ENCODE data around the gene BMERB1.
"Not testable (repeated sequence)": the region's sequence is repeated elsewhere in the genome, so short reads cannot be mapped to it uniquely, and the experiment has no call there.

BMERB1 gene

DNA sequence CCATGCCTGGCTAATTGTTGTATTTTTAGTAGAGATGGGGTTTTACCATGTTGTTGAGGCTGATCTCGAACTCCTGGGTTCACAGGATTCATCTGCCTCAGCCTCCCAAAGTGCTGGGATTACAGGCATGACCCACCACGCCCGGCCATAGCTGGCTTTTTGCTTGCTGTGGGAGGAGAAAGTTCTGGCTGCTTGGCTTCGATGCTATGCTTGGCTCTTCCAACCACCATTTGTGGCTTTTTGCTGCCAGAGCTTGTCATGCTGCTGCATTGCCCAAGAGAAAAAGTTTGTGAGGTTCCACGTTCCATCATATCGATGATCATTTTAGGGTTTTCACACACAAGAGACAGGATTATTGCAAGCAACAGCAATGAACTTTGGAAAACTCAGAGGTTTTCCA is 16.2 kb downstream of the BMERB1 start:
- H3K27ac ChIP-seq (ENCODE audit: low read depth, low read length) = no peak overlapping the region
- H3K4me1 ChIP-seq (ENCODE audit: insufficient read depth, low read length) = peaks cover 4% of the 10 kb centered on the region
- no peak overlapping the region for H3K9ac ChIP-seq (ENCODE audit: low read length)
- no peak overlapping the region for H3K4me3 ChIP-seq (ENCODE audit: low read depth in 1 of 2, low read length in 2 of 2)
- H3K9me3 ChIP-seq (ENCODE audit: low read length) = no peaks in the 10 kb centered on the region
- H3K36me3 ChIP-seq (ENCODE audit: insufficient read depth, low read length) = no peaks in the 10 kb centered on the region
- H3K27me3 ChIP-seq (ENCODE audit: control insufficient read depth in 1 of 2, insufficient read depth in 2 of 2, low read length in 2 of 2) = no peaks in the 10 kb centered on the region

DNA sequence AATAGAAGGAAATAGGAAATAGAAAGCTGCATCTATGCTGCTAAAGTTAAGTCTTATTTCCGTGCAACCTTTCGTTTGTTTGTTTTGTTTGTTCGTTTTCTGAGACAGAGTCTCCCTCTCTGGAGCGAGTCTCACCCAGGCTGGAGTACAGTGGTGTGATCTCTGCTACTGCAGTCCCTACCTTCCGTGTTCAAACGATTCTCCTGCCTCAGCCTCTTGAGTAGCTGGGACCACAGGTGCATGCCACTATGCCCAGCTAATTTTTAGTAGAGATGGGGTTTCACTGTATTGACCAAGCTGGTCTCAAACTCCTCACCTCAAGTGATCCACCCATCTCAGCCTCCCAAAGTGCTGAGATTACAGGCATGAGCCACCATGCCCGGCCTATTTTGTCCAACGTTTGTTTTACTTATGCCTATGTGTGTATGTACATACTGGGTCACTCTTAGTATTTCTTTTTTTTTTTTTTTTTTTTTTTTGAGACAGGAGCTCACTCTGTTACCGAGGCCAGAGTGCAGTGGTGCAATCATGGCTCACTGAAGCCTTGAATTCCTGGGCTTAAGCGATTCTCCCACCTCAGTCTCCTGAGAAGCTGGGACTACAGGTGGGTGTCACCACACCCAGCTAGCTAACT is 16.8 kb downstream of the BMERB1 start:
- no peaks in the 10 kb centered on the region for H3K27me3 ChIP-seq (ENCODE audit: control insufficient read depth in 1 of 2, insufficient read depth in 2 of 2, low read length in 2 of 2)
- H3K4me3 ChIP-seq (ENCODE audit: low read depth in 1 of 2, low read length in 2 of 2) = no peak overlapping the region
- H3K36me3 ChIP-seq (ENCODE audit: insufficient read depth, low read length) = no peaks in the 10 kb centered on the region
- peaks cover 4% of the 10 kb centered on the region for H3K4me1 ChIP-seq (ENCODE audit: insufficient read depth, low read length)
- H3K9me3 ChIP-seq (ENCODE audit: low read length) = no peaks in the 10 kb centered on the region
- H3K27ac ChIP-seq (ENCODE audit: low read depth, low read length) = no peak overlapping the region
- no peak overlapping the region for H3K9ac ChIP-seq (ENCODE audit: low read length)

DNA sequence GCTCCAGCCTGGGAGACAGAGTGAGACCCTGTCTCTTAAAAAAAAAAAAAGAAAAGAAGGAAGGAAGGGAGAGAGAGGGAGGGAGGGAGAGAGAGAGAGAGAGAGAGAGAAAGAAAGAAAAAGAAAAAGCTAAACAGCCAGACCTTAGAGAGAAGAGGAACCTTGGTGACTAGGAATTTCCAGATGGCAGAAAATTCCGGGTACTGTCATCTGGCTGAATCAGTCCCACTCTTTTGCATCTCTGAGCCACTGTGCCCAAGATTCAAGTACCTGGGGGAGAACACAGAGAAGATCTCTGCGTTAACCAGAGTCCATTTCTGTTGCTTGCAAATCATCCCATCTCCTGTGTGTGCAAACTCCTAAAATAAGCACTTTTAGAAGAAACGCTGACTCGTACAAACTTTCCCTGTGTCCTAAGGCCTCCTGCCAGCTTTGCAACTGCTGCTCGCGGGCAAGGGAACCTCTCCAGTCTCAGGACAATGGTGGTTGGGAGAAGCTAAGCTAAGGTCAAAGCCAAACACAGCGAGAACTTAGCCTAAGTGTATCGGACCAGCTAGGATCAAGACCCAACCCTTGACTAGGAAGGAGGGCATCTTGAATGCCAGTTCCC is 18.0 kb downstream of the BMERB1 start:
- H3K4me1 ChIP-seq (ENCODE audit: insufficient read depth, low read length) = peaks cover 4% of the 10 kb centered on the region
- no peak overlapping the region for H3K27ac ChIP-seq (ENCODE audit: low read depth, low read length)
- H3K27me3 ChIP-seq (ENCODE audit: control insufficient read depth in 1 of 2, insufficient read depth in 2 of 2, low read length in 2 of 2) = no peaks in the 10 kb centered on the region
- no peak overlapping the region for H3K4me3 ChIP-seq (ENCODE audit: low read depth in 1 of 2, low read length in 2 of 2)
- no peak overlapping the region for H3K9ac ChIP-seq (ENCODE audit: low read length)
- no peaks in the 10 kb centered on the region for H3K9me3 ChIP-seq (ENCODE audit: low read length)
- no peaks in the 10 kb centered on the region for H3K36me3 ChIP-seq (ENCODE audit: insufficient read depth, low read length)

DNA sequence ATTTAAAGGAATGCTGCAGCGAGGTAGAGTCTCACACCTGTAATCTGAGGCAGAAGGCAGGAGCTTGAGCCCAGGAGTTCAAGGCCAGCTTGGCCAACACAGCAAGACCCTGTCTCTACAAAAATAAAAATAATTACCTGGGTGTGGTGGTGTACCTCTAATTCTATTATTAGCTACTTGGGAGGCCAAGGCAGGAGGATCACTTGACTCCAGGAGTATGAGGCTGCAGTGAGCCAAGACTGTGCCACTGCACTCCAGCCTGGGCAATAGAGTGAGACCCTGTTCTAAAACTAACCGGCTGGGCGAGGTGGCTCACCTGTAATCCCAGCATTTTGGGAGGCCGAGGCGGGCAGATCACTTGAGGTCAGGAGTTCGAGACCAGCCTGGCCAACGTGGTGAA is 18.9 kb downstream of the BMERB1 start:
- H3K27ac ChIP-seq (ENCODE audit: low read depth, low read length); H3K4me3 ChIP-seq (ENCODE audit: low read depth in 1 of 2, low read length in 2 of 2); H3K9ac ChIP-seq (ENCODE audit: low read length); H3K4me1 ChIP-seq (ENCODE audit: insufficient read depth, low read length); H3K27me3 ChIP-seq (ENCODE audit: control insufficient read depth in 1 of 2, insufficient read depth in 2 of 2, low read length in 2 of 2); H3K9me3 ChIP-seq (ENCODE audit: low read length); H3K36me3 ChIP-seq (ENCODE audit: insufficient read depth, low read length): not testable (repeated sequence)

DNA sequence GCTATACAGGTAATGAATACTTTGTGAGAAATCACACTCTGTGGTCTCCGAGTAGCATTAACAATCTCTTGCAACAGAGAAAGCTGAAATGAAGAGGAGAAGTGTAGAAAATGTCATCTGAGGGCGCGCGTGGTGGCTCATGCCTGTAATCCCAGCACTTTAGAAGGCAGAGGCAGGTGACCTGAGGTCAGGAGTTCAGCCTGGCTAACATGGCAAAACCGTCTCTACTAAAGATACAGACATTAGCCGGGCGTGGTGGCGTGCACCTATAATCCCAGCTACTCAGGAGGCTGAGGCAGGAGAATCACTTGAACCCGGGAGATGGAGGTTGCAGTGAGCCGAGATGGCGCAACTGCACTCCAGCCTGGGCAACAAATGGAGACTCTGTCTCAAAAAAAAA is 20.5 kb downstream of the BMERB1 start:
- not testable (repeated sequence) for H3K36me3 ChIP-seq (ENCODE audit: insufficient read depth, low read length); H3K4me3 ChIP-seq (ENCODE audit: low read depth in 1 of 2, low read length in 2 of 2); H3K27ac ChIP-seq (ENCODE audit: low read depth, low read length); H3K9ac ChIP-seq (ENCODE audit: low read length); H3K27me3 ChIP-seq (ENCODE audit: control insufficient read depth in 1 of 2, insufficient read depth in 2 of 2, low read length in 2 of 2); H3K4me1 ChIP-seq (ENCODE audit: insufficient read depth, low read length); H3K9me3 ChIP-seq (ENCODE audit: low read length)

DNA sequence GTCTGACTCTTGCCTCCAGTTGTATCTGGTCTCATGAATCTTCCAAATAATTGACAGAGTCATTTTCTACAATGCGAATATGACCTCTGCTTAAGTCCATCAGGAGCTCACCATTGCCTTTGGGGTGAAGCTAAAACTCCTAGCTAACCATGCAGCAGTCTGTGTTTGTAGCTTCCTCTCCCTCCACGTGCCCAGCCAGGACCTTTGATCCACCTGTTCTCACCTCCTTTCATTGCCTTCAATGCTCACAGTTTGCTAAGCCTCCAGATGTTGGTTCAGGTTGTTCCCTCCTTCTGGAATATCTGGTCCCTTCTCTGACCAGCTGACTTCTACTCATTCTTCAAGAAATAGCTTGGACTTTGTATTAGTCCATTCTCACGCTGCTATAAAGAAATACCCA is 23.0 kb downstream of the BMERB1 start:
- no peaks in the 10 kb centered on the region for H3K36me3 ChIP-seq (ENCODE audit: insufficient read depth, low read length)
- H3K4me1 ChIP-seq (ENCODE audit: insufficient read depth, low read length) = peaks cover 2% of the 10 kb centered on the region
- H3K9ac ChIP-seq (ENCODE audit: low read length) = no peak overlapping the region
- no peak overlapping the region for H3K4me3 ChIP-seq (ENCODE audit: low read depth in 1 of 2, low read length in 2 of 2)
- no peaks in the 10 kb centered on the region for H3K27me3 ChIP-seq (ENCODE audit: control insufficient read depth in 1 of 2, insufficient read depth in 2 of 2, low read length in 2 of 2)
- no peak overlapping the region for H3K27ac ChIP-seq (ENCODE audit: low read depth, low read length)
- H3K9me3 ChIP-seq (ENCODE audit: low read length) = no peaks in the 10 kb centered on the region

DNA sequence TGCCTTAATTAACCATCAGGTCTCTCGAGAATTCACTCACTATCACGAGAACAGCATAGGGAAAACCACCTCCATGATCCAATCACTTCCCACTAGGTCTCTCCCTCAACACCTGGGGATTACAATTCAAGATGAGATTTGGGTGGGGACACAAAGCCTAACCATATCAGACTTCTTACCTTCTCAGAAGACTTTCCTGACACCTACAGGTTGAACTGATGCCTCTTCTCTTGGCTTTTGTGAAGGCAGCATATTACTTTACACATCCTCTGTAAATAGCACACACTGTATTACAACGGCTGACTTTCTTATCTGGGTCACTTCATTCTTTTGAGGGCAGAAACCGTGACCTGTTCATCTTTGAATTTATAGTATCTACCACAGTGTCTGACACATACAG is 23.6 kb downstream of the BMERB1 start:
- Histone ChIP-seq H3K9ac (ENCODE audit: low read length) (no peak overlapping the region), H3K27me3 (ENCODE audit: control insufficient read depth in 1 of 2, insufficient read depth in 2 of 2, low read length in 2 of 2) (no peaks in the 10 kb centered on the region), H3K4me3 (ENCODE audit: low read depth in 1 of 2, low read length in 2 of 2) (no peak overlapping the region), H3K36me3 (ENCODE audit: insufficient read depth, low read length) (no peaks in the 10 kb centered on the region), H3K4me1 (ENCODE audit: insufficient read depth, low read length) (no peaks in the 10 kb centered on the region), H3K9me3 (ENCODE audit: low read length) (no peaks in the 10 kb centered on the region), H3K27ac (ENCODE audit: low read depth, low read length) (no peak overlapping the region)

DNA sequence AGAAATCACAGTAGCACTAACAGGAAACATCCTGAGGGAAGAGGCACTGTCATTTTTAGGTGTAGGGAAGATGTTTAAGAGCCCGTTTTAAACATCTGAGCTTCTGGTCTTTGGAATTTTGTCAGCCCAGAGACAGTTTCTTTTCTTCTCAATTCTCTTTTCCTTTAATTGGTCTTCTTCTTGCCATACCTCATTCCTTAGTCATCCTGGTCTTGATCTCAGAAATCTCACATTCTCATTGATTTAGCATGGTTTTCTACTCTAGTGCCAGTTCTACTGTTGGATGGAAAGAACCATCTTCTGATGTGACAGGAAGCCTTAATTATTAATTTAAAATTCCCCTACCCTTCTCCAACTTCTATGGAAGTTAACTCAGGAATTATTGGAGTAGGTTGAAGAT is 25.4 kb downstream of the BMERB1 start:
- no peak overlapping the region for H3K27ac ChIP-seq (ENCODE audit: low read depth, low read length)
- no peaks in the 10 kb centered on the region for H3K9me3 ChIP-seq (ENCODE audit: low read length)
- no peaks in the 10 kb centered on the region for H3K27me3 ChIP-seq (ENCODE audit: control insufficient read depth in 1 of 2, insufficient read depth in 2 of 2, low read length in 2 of 2)
- no peaks in the 10 kb centered on the region for H3K4me1 ChIP-seq (ENCODE audit: insufficient read depth, low read length)
- H3K4me3 ChIP-seq (ENCODE audit: low read depth in 1 of 2, low read length in 2 of 2) = no peak overlapping the region
- H3K9ac ChIP-seq (ENCODE audit: low read length) = no peak overlapping the region
- no peaks in the 10 kb centered on the region for H3K36me3 ChIP-seq (ENCODE audit: insufficient read depth, low read length)

DNA sequence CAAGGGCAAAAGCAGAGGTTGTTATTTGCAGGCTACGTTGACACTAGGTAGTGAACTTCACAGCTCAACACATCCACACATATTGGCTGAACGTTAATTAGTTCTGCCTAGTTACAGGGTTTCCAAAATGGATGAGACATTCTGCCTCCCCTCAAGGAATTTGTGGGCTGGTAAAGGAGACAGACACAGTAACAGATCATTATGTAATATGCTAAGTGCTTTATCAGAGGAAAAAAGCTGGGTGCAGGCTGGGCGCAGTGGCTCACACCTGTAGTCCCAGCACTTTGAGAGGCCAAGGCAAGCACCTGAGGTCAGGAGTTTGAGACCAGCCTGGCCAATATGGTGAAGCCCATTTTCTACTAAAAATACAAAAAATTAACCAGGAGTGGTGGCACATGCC is 26.2 kb downstream of the BMERB1 start:
- H3K27me3 ChIP-seq (ENCODE audit: control insufficient read depth in 1 of 2, insufficient read depth in 2 of 2, low read length in 2 of 2) = no peaks in the 10 kb centered on the region
- H3K4me1 ChIP-seq (ENCODE audit: insufficient read depth, low read length) = no peaks in the 10 kb centered on the region
- no peaks in the 10 kb centered on the region for H3K36me3 ChIP-seq (ENCODE audit: insufficient read depth, low read length)
- H3K9ac ChIP-seq (ENCODE audit: low read length) = no peak overlapping the region
- no peak overlapping the region for H3K4me3 ChIP-seq (ENCODE audit: low read depth in 1 of 2, low read length in 2 of 2)
- no peak overlapping the region for H3K27ac ChIP-seq (ENCODE audit: low read depth, low read length)
- H3K9me3 ChIP-seq (ENCODE audit: low read length) = no peaks in the 10 kb centered on the region

DNA sequence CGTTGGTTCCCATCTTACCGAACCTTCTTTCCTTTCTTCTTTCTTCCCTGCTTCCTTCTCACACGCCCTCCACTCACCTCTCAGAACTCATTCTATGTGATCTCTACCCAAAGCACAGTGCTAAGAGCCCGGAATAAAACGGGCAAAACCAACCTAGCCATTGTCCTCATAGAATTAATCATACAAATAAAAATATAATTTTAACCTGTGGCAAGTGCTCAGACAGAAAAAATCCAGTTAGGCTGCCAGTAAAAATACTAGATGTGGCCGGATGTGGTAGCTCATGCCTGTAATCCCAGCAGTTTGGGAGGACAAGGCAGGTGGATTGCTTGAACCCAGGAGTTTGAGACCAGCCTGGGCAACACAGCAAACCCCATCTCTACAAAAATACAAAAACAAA is 27.0 kb downstream of the BMERB1 start:
- Histone ChIP-seq H3K9me3 (ENCODE audit: low read length) (no peaks in the 10 kb centered on the region), H3K27ac (ENCODE audit: low read depth, low read length) (no peak overlapping the region), H3K27me3 (ENCODE audit: control insufficient read depth in 1 of 2, insufficient read depth in 2 of 2, low read length in 2 of 2) (no peaks in the 10 kb centered on the region), H3K9ac (ENCODE audit: low read length) (no peak overlapping the region), H3K4me3 (ENCODE audit: low read depth in 1 of 2, low read length in 2 of 2) (no peak overlapping the region), H3K4me1 (ENCODE audit: insufficient read depth, low read length) (no peaks in the 10 kb centered on the region), H3K36me3 (ENCODE audit: insufficient read depth, low read length) (no peaks in the 10 kb centered on the region)

DNA sequence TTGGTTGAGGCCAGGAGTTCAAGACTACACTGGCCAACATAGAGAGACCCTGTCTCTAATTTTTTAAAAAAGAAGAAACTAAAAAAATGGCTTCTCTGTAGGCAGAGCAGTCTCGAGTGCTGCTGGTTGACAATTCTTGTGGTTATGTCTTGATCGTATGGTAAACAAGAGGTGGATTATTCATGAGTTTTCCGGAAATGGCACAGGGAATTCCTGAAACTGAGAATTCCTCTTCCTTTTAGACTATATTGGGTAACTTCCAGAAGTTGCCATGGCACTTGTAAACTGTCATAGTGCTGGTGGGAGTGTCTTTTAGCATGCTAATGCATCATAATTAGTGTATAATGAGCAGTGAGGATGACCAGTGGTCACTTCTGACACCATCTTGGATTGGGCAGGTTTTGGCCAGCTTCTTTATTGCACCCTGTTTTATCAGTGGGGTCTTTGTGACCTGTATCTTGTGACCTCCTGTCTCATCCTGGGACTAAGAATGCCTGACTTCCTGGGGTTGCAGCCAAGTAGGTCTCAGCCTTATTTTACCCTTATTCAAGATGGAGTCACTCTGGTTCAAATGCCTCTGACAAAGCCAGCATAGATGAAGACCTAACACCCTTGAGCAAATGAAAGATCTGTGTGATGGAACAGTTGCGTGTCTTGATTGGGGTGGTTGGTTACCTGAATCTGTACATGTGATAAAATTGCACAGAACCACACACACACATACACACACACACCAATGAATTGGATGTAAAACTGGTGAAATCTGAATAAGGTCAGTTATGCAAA is 30.2 kb downstream of the BMERB1 start:
- no peaks in the 10 kb centered on the region for H3K4me1 ChIP-seq (ENCODE audit: insufficient read depth, low read length)
- H3K27me3 ChIP-seq (ENCODE audit: control insufficient read depth in 1 of 2, insufficient read depth in 2 of 2, low read length in 2 of 2) = no peaks in the 10 kb centered on the region
- no peak overlapping the region for H3K27ac ChIP-seq (ENCODE audit: low read depth, low read length)
- no peaks in the 10 kb centered on the region for H3K9me3 ChIP-seq (ENCODE audit: low read length)
- H3K9ac ChIP-seq (ENCODE audit: low read length) = no peak overlapping the region
- no peaks in the 10 kb centered on the region for H3K36me3 ChIP-seq (ENCODE audit: insufficient read depth, low read length)
- H3K4me3 ChIP-seq (ENCODE audit: low read depth in 1 of 2, low read length in 2 of 2) = no peak overlapping the region

DNA sequence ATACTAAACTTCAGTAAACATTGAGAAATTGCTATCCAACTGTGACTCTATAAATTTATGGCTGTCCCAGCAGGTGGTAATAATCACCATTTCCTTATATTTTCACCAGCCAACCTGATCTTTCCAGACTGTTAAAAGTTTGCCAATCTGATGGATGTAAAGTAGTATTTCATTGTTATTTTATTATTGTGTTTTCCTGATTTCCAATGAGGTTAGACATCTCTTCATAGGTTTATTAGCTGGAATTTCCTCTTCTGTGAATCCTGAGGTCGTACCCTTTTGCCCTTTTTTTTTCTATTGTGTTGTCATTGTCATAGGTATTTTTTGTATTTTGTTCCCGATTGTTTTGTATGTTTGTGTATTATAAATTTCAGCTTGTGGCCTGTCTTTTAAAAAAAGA is 31.7 kb downstream of the BMERB1 start:
- Histone ChIP-seq H3K27ac (ENCODE audit: low read depth, low read length) (no peak overlapping the region), H3K36me3 (ENCODE audit: insufficient read depth, low read length) (no peaks in the 10 kb centered on the region), H3K9me3 (ENCODE audit: low read length) (no peaks in the 10 kb centered on the region), H3K4me1 (ENCODE audit: insufficient read depth, low read length) (no peaks in the 10 kb centered on the region), H3K4me3 (ENCODE audit: low read depth in 1 of 2, low read length in 2 of 2) (no peak overlapping the region), H3K9ac (ENCODE audit: low read length) (no peak overlapping the region), H3K27me3 (ENCODE audit: control insufficient read depth in 1 of 2, insufficient read depth in 2 of 2, low read length in 2 of 2) (no peaks in the 10 kb centered on the region)
